ENCODE measurements around the gene ITGB2. TPM values are rescaled to one million over a fixed set of nuclear protein-coding genes. Genes with fewer than 3 reads are reported as not detected.

The ITGB2 gene
- total and polyA plus RNA-seq, 11 donors = 6.1 to 253 (median 20.6) TPM

DNA sequence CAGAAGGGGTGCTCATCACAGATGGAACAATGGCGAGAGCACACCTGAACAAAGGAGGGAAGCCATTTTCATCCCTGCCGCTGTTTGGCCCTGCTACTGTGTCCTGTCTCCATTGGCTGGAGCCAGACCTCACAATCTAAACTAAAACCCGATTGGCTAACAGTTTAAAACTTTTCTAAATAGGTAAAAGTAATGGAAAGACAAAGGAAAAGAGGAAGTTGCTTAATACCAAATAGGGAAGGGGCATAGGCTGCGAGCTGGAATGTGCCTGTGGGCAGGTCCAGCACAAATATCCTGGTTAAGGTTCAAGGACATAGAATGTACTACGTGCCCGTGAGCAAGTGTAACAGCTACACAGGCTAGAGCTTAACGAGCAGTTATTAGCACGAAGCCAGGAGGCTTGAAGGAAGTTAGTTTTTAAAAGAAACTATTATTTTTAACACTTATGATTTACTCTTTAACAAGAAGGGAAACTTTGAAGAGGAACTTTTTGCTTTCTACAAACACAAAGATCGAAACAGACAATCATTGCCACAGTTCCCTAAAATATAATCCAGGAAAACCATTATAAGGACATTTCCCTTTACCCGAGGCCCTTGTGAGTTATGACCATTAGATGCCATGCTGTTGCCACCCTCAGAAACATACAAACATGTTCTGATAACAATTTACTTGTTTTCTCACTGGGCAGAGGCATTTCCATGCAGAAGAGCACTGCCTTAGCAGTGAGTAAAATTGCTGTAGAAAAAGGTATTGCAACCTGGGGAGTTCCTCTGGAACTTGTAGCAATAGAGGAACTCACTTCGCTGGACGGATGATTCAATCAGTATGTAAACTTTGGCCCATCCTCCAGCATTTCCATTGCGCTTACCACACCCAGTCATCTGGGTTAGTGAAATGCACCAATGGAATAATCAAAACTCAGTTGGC is 42.4 kb downstream of the ITGB2 start:
- ATAC-seq (no peak), DNase-seq (peak in 1 of 5 donors; percentile 23)
- Histone ChIP-seq H3K4me3 (no peak overlapping the region), H3K27me3 (no peaks in the 10 kb centered on the region), H3K4me1 (peaks cover 0 to 87% (median 17%) of the 10 kb centered on the region in 12 donors), H3K27ac (peak overlapping the region in 1 of 12 donors; percentile 94), H3K36me3 (no peaks in the 10 kb centered on the region), H3K9me3 (no peaks in the 10 kb centered on the region)
- TF ChIP-seq, protein P1, sequence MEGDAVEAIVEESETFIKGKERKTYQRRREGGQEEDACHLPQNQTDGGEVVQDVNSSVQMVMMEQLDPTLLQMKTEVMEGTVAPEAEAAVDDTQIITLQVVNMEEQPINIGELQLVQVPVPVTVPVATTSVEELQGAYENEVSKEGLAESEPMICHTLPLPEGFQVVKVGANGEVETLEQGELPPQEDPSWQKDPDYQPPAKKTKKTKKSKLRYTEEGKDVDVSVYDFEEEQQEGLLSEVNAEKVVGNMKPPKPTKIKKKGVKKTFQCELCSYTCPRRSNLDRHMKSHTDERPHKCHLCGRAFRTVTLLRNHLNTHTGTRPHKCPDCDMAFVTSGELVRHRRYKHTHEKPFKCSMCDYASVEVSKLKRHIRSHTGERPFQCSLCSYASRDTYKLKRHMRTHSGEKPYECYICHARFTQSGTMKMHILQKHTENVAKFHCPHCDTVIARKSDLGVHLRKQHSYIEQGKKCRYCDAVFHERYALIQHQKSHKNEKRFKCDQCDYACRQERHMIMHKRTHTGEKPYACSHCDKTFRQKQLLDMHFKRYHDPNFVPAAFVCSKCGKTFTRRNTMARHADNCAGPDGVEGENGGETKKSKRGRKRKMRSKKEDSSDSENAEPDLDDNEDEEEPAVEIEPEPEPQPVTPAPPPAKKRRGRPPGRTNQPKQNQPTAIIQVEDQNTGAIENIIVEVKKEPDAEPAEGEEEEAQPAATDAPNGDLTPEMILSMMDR (IDR thresholded peaks at IDR 0.05) = no peak
- no peak for TF ChIP-seq POLR2A (IDR thresholded peaks at IDR 0.05)
- intact Hi-C loops (cut with DNase I) = loop anchor here in 2 of 10 donors (5.0 to 10.0 kb wide), 3 partner anchors 54 to 256 kb away; no protein-coding TSS in a partner anchor
- 78 to 81% (median 80%) methylated on average over 13 of the region's 13 CpGs for WGBS, 4 donors

DNA sequence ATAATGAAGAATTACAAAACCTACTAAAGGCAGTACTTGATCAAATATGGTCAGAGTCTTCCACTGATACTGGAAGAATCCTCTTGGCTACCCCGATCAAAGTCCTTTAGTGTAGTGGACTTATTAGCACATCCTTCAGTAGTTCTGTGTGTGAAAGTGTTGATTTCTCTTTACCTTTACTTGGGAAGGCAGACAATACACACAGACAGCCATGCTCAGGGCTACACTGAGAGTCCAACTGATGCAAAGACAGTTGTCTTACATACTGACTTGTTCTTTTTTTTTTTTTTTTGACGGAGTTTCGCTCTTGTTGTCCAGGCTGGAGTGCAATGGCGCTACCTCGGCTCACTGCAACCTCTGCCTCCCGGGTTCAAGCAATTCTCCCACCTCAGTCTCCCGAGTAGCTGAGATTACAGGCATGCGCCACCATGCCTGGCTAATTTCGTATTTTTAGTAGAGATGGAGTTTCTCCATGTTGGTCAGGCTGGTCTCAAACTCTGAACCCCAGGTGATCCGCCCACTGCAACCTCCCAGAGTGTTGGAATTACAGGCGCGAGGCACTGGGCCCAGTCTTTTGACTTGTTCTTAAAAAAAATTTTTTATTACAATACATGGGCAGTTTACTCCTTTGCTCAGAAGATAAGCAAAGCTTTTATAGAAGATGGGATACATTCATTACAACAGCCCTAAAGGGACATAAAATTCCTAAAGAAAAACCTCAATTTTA is 43.7 kb downstream of the ITGB2 start:
- no peak for ATAC-seq
- WGBS, 4 donors = 89 to 95% (median 94%) methylated on average over 12 of the region's 12 CpGs

DNA sequence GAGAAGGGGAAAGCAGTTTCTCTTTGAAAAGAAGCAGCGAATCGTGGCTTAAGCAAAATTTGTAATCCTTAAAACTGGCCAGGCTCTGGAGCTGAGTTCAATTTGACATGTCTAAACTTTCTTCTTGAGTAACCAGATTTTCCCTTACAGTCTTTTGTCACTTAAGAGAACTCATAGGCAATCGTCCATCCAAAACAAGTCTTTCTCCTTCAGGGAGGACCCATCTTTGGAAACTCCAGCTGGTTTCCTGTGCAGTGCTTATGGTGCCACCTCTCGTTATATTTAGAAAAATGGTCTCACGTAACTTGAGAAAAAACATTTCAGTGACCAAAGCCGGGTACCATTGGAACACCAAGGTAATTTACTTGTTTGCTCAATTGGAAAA is 45.4 kb downstream of the ITGB2 start:
- Histone ChIP-seq H3K27ac (peak overlapping the region in 11 of 12 donors; percentile 90 to 99 (median 95)), H3K4me3 (peak overlapping the region in 10 of 12 donors; percentile 66 to 98 (median 82)), H3K36me3 (no peaks in the 10 kb centered on the region), H3K9me3 (no peaks in the 10 kb centered on the region), H3K27me3 (no peaks in the 10 kb centered on the region), H3K4me1 (peaks cover 0 to 81% (median 40%) of the 10 kb centered on the region in 12 donors)
- WGBS, 4 donors = 18 to 23% (median 21%) methylated on average over 6 of the region's 6 CpGs
- TF ChIP-seq, protein P1 (IDR thresholded peaks at IDR 0.05) = peak in 8 of 12 donors; percentile 18 to 49 (median 28)
- no peak for TF ChIP-seq POLR2A (IDR thresholded peaks at IDR 0.05)
- no peak for ATAC-seq
- peak in 1 of 5 donors; percentile 25 for DNase-seq
- intact Hi-C loops (cut with DNase I) = loop anchor here in 6 of 10 donors (2.0 to 10.0 kb wide), 6 partner anchors 57 to 259 kb away; partner anchors contain the start of gene UBE2G2 (in 3 of the 6)

More for the DNA sequence above, 43.7 kb downstream of the ITGB2 start:
- Histone ChIP-seq H3K9me3 (no peaks in the 10 kb centered on the region), H3K4me1 (peaks cover 0 to 81% (median 24%) of the 10 kb centered on the region in 12 donors), H3K27me3 (no peaks in the 10 kb centered on the region), H3K36me3 (no peaks in the 10 kb centered on the region), H3K4me3 (no peak overlapping the region), H3K27ac (peak overlapping the region in 1 of 12 donors; percentile 94)
- peak in 1 of 5 donors; percentile 10 for DNase-seq
- intact Hi-C loops (cut with DNase I) = loop anchor here in 2 of 10 donors (5.0 to 10.0 kb wide), 3 partner anchors 55 to 258 kb away; no protein-coding TSS in a partner anchor
- TF ChIP-seq POLR2A (IDR thresholded peaks at IDR 0.05) = no peak
- TF ChIP-seq, protein P1 (IDR thresholded peaks at IDR 0.05) = no peak

All from heart left ventricle (tissue), 16 donors.